ENCODE measurements around the gene STAT5B.
A peak's percentile ranks its signal among the peaks of the same experiment; 100 is the strongest.

STAT5B gene

GRCh38 chr17:42273474-42274252, 2.5 kb downstream of the STAT5B start:
- peaks cover 14% of the 10 kb centered on the region for H3K79me2 ChIP-seq
- no peak overlapping the region for H3K27ac ChIP-seq
- no peaks in the 10 kb centered on the region for H3K36me3 ChIP-seq (ENCODE audit: control insufficient read depth, insufficient read depth, low read length)
- H3K4me1 ChIP-seq: peaks cover 6% of the 10 kb centered on the region
- no peak overlapping the region for H2AFZ ChIP-seq
- H3K9me3 ChIP-seq (ENCODE audit: control insufficient read depth, low read length): no peaks in the 10 kb centered on the region
- no peak overlapping the region for H3K4me3 ChIP-seq (ENCODE audit: low read depth, low read length)
- no peak overlapping the region for H3K9ac ChIP-seq
- H3K4me2 ChIP-seq (ENCODE audit: low read length): peak overlapping the region; percentile 4
- TF ChIP-seq CTCF (IDR thresholded peaks at IDR 0.05): no peak
- H3K27me3 ChIP-seq (ENCODE audit: control insufficient read depth, insufficient read depth, low read length): no peaks in the 10 kb centered on the region

DNA sequence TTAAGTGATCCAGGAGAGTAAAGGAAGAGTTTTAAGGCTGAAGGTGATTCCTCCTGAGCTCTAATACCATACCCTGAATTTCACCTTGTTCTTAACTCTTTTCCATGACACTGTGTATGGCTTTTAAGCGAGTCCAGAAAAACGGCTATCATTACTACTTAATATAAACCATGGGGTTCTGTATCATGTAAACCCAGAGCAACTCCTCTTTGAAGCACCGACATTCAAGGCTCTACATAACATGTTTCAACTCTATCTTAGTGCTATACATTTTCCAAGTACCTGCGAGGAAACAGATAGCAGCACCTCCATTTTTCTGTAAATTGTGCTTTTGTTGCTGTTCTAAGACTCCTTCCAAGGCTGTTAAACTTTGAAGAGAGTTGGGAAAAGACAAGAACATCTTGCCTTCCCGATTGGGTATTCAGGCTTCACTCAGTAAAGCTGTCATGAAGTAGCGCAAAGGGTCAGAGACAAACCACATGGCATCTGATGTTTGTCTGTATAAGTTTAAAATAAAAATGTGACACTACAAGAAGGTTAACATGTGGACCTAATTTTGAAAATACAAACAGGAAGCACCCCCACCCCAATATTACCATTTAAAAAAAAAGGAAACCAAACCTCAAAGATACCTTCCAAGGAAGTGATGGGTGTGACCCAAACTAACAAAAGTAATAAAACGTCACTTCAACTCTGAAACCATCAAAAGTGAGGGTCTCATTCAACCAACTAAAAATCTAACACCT, 3.9 kb downstream of the STAT5B start:
- Histone ChIP-seq H3K4me1 (peaks cover 6% of the 10 kb centered on the region), H3K36me3 (ENCODE audit: control insufficient read depth, insufficient read depth, low read length) (no peaks in the 10 kb centered on the region), H3K27ac (no peak overlapping the region), H3K27me3 (ENCODE audit: control insufficient read depth, insufficient read depth, low read length) (no peaks in the 10 kb centered on the region), H3K9ac (no peak overlapping the region), H3K4me3 (ENCODE audit: low read depth, low read length) (no peak overlapping the region), H3K9me3 (ENCODE audit: control insufficient read depth, low read length) (no peaks in the 10 kb centered on the region), H3K4me2 (ENCODE audit: low read length) (no peak overlapping the region), H3K79me2 (peaks cover 16% of the 10 kb centered on the region), H2AFZ (no peak overlapping the region)
- no peak for TF ChIP-seq CTCF (IDR thresholded peaks at IDR 0.05)

GRCh38 chr17:42271779-42272035, 4.5 kb downstream of the STAT5B start:
- no peak overlapping the region for H3K4me3 ChIP-seq (ENCODE audit: low read depth, low read length)
- H3K27me3 ChIP-seq (ENCODE audit: control insufficient read depth, insufficient read depth, low read length): no peaks in the 10 kb centered on the region
- no peak overlapping the region for H3K4me2 ChIP-seq (ENCODE audit: low read length)
- no peak overlapping the region for H3K9ac ChIP-seq
- peaks cover 4% of the 10 kb centered on the region for H3K4me1 ChIP-seq
- no peaks in the 10 kb centered on the region for H3K9me3 ChIP-seq (ENCODE audit: control insufficient read depth, low read length)
- no peak overlapping the region for H3K27ac ChIP-seq
- H3K79me2 ChIP-seq: peaks cover 20% of the 10 kb centered on the region
- H2AFZ ChIP-seq: no peak overlapping the region
- no peaks in the 10 kb centered on the region for H3K36me3 ChIP-seq (ENCODE audit: control insufficient read depth, insufficient read depth, low read length)
- no peak for TF ChIP-seq CTCF (IDR thresholded peaks at IDR 0.05)

- TF ChIP-seq CTCF (IDR thresholded peaks at IDR 0.05): no peak
- Histone ChIP-seq H3K36me3 (ENCODE audit: control insufficient read depth, insufficient read depth, low read length) (no peaks in the 10 kb centered on the region), H3K27me3 (ENCODE audit: control insufficient read depth, insufficient read depth, low read length) (no peaks in the 10 kb centered on the region), H3K9me3 (ENCODE audit: control insufficient read depth, low read length) (no peaks in the 10 kb centered on the region), H3K27ac (no peak overlapping the region), H3K4me2 (ENCODE audit: low read length) (no peak overlapping the region), H2AFZ (no peak overlapping the region), H3K4me1 (peaks cover 4% of the 10 kb centered on the region), H3K9ac (no peak overlapping the region), H3K79me2 (peaks cover 20% of the 10 kb centered on the region), H3K4me3 (ENCODE audit: low read depth, low read length) (no peak overlapping the region)
These were observed 5.0 kb downstream of the STAT5B start for GRCh38 chr17:42271006-42271778.
